Stomach smooth muscle (tissue), 2 donors: ENCODE data around the gene PHIP.

Source experiments
- H3K27ac ChIP-seq: one replicate; pipeline ENCODE4 v1.7.0; 2013; ENCODE audit warnings: mild to moderate bottlenecking, low read length, inconsistent platforms
- H3K27me3 ChIP-seq, 2 donors: one replicate each; pipeline ENCODE4 v1.7.0; 2013; ENCODE audit warnings: low read length in 2 of 2; ENCODE audit not compliant: insufficient read depth in 2 of 2, control insufficient read depth in 1 of 2
- H3K36me3 ChIP-seq, 2 donors: one replicate each; pipeline ENCODE4 v1.7.0; 2013; ENCODE audit warnings: low read length in 2 of 2; ENCODE audit not compliant: control insufficient read depth in 2 of 2, insufficient read depth in 2 of 2
- H3K4me1 ChIP-seq: one replicate; pipeline ENCODE4 v1.7.0; 2013; ENCODE audit warnings: low read length; ENCODE audit not compliant: control insufficient read depth, insufficient read depth
- H3K4me3 ChIP-seq, 2 donors: one replicate each; pipeline ENCODE4 v1.7.0; 2013; ENCODE audit warnings: low read length in 2 of 2
- H3K9ac ChIP-seq, 2 donors: one replicate each; pipeline ENCODE4 v1.7.0; 2013; ENCODE audit warnings: low read length in 2 of 2, mild to moderate bottlenecking in 1 of 2
- H3K9me3 ChIP-seq, 2 donors: one replicate each; pipeline ENCODE4 v1.7.0; 2013; ENCODE audit warnings: low read length in 2 of 2; ENCODE audit not compliant: control insufficient read depth in 2 of 2
- donor health status: healthy.
- donor health status: Pancreatic carcinoma.

PHIP gene

GRCh38 chr6:79045966-79046365 lies 32.1 kb downstream of the PHIP start:
- Histone ChIP-seq H3K9me3 (no peaks in the 10 kb centered on the region), H3K4me3 (no peak overlapping the region), H3K27me3 (no peaks in the 10 kb centered on the region), H3K36me3 (peaks cover 0 to 2% of the 10 kb centered on the region in 2 donors), H3K27ac (no peak overlapping the region), H3K9ac (no peak overlapping the region), H3K4me1 (no peaks in the 10 kb centered on the region)

GRCh38 chr6:79042799-79043126 lies 35.3 kb downstream of the PHIP start:
- H3K9me3 ChIP-seq = no peaks in the 10 kb centered on the region
- no peak overlapping the region for H3K4me3 ChIP-seq
- no peaks in the 10 kb centered on the region for H3K27me3 ChIP-seq
- no peak overlapping the region for H3K9ac ChIP-seq
- no peak overlapping the region for H3K27ac ChIP-seq
- H3K4me1 ChIP-seq = no peaks in the 10 kb centered on the region
- peaks cover under 1 to 2% of the 10 kb centered on the region in 2 donors for H3K36me3 ChIP-seq

GRCh38 chr6:79042088-79042798 lies 35.8 kb downstream of the PHIP start:
- no peak overlapping the region for H3K9ac ChIP-seq
- H3K36me3 ChIP-seq = peaks cover 2 to 4% of the 10 kb centered on the region in 2 donors
- H3K9me3 ChIP-seq = no peaks in the 10 kb centered on the region
- H3K4me1 ChIP-seq = no peaks in the 10 kb centered on the region
- H3K4me3 ChIP-seq = no peak overlapping the region
- H3K27ac ChIP-seq = no peak overlapping the region
- H3K27me3 ChIP-seq = no peaks in the 10 kb centered on the region

- Histone ChIP-seq H3K4me1 (no peaks in the 10 kb centered on the region), H3K9me3 (no peaks in the 10 kb centered on the region), H3K4me3 (no peak overlapping the region), H3K27me3 (no peaks in the 10 kb centered on the region), H3K9ac (no peak overlapping the region), H3K27ac (no peak overlapping the region), H3K36me3 (peaks cover 0 to 7% of the 10 kb centered on the region in 2 donors)
Measured at GRCh38 chr6:79040083-79040482, 38.0 kb downstream of the PHIP start.

DNA sequence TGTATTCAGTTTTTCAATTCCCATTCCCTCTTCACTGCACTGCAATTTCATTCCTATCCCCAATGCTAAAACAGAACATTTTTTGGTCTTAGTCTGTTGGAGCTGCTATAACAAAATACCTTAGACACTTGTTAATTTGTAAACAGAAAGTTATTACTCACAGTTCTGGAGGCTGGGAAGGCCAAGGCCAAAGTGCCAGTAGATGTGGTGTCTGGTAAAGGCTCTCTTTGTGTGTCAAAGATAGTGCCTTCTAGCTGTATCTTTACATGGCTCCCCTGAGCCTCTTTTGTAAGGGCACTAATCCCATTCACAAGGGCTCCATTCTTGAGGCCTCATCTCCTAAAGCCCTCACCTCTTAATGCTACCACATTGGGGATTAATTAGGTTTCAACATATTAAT lies 40.0 kb downstream of the PHIP start:
- no peak overlapping the region for H3K4me3 ChIP-seq
- H3K4me1 ChIP-seq = no peaks in the 10 kb centered on the region
- H3K9me3 ChIP-seq = no peaks in the 10 kb centered on the region
- H3K27ac ChIP-seq = no peak overlapping the region
- H3K9ac ChIP-seq = no peak overlapping the region
- no peaks in the 10 kb centered on the region for H3K27me3 ChIP-seq
- H3K36me3 ChIP-seq = peaks cover 0 to 7% of the 10 kb centered on the region in 2 donors

- Histone ChIP-seq H3K9ac (no peak overlapping the region), H3K27me3 (no peaks in the 10 kb centered on the region), H3K4me1 (no peaks in the 10 kb centered on the region), H3K27ac (no peak overlapping the region), H3K9me3 (no peaks in the 10 kb centered on the region), H3K4me3 (no peak overlapping the region), H3K36me3 (peaks cover 0 to 7% of the 10 kb centered on the region in 2 donors)
Measured at GRCh38 chr6:79034865-79035264, 43.2 kb downstream of the PHIP start.

DNA sequence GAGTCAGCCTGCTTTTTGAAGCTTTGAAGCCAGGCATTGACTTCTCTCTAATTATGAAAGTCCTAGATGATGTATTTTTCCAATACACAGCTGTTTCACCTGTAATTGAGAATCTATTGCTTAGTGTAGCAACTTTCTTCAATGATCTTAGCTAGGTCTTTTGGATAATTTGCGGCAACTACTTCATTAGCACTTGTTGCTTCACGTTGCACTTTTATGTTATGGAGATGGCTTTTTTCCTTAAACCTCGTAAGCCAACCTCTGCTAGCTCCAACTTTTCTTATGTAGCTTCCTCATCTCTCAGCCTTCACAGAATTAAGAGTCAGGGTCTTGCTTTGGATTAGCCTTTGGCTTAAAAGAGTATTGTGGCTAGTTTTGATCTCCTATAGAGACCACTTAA lies 44.8 kb downstream of the PHIP start:
- no peak overlapping the region for H3K9ac ChIP-seq
- no peaks in the 10 kb centered on the region for H3K4me1 ChIP-seq
- peaks cover 0 to 7% of the 10 kb centered on the region in 2 donors for H3K36me3 ChIP-seq
- H3K27me3 ChIP-seq = no peaks in the 10 kb centered on the region
- H3K9me3 ChIP-seq = no peaks in the 10 kb centered on the region
- no peak overlapping the region for H3K4me3 ChIP-seq
- H3K27ac ChIP-seq = no peak overlapping the region

- Histone ChIP-seq H3K4me3 (no peak overlapping the region), H3K27ac (no peak overlapping the region), H3K36me3 (peaks cover 0 to under 1% of the 10 kb centered on the region in 2 donors), H3K9me3 (no peaks in the 10 kb centered on the region), H3K9ac (no peak overlapping the region), H3K27me3 (no peaks in the 10 kb centered on the region), H3K4me1 (no peaks in the 10 kb centered on the region)
Measured at GRCh38 chr6:79031821-79032590, 46.0 kb downstream of the PHIP start.

DNA sequence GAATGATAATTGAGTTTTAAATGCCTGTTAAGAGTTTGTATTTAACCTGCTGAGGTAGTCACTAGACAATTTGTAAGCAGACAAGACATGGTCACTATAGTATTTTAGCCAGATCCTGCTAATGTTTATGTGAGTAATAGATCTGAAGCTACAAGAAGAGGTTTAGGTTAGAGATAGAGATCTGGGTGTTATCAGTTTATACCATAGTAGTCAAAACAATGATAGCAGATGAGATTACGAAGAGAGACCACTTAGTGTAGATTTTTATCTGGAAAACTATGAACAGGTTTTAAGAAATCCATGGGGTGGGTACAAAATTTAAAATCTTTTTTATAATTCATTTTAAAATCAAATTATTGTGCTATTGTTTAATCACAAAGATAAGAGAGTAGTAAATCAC lies 47.5 kb downstream of the PHIP start:
- no peaks in the 10 kb centered on the region for H3K4me1 ChIP-seq
- H3K4me3 ChIP-seq = no peak overlapping the region
- no peaks in the 10 kb centered on the region for H3K36me3 ChIP-seq
- no peaks in the 10 kb centered on the region for H3K9me3 ChIP-seq
- no peaks in the 10 kb centered on the region for H3K27me3 ChIP-seq
- no peak overlapping the region for H3K9ac ChIP-seq
- H3K27ac ChIP-seq = no peak overlapping the region

- no peaks in the 10 kb centered on the region for H3K9me3 ChIP-seq
- no peak overlapping the region for H3K27ac ChIP-seq
- H3K4me1 ChIP-seq = no peaks in the 10 kb centered on the region
- no peak overlapping the region for H3K4me3 ChIP-seq
- H3K36me3 ChIP-seq = no peaks in the 10 kb centered on the region
- no peak overlapping the region for H3K9ac ChIP-seq
- H3K27me3 ChIP-seq = no peaks in the 10 kb centered on the region
Measured at GRCh38 chr6:79030023-79030422, 48.0 kb downstream of the PHIP start.
